HFFc6 (cell line): ENCODE results near the gene RNF25. TPM values are rescaled to one million over a fixed set of nuclear protein-coding genes. Genes with fewer than 3 reads are reported as not detected.

Experiments used
- DNase-seq: peaks from one replicate; pipeline ENCODE4 v3.0.0-alpha.2; 2018
- H3K27ac Mint-ChIP-seq: 2 replicates; pipeline ENCODE4 v1.8.0; 2020; ENCODE audit warnings: mild to moderate bottlenecking, mixed read lengths
- H3K27me3 Mint-ChIP-seq: 2 replicates; pipeline ENCODE4 v1.8.0; 2021; ENCODE audit warnings: mild to moderate bottlenecking, moderate library complexity, mixed read lengths; ENCODE audit not compliant: insufficient read depth
- H3K36me3 Mint-ChIP-seq: 2 replicates; pipeline ENCODE4 v1.8.0; 2021; ENCODE audit warnings: low read depth, mixed read lengths
- H3K4me1 Mint-ChIP-seq: 2 replicates; pipeline ENCODE4 v1.8.0; 2020; ENCODE audit warnings: low read depth, mixed read lengths
- H3K4me3 Mint-ChIP-seq: 2 replicates; pipeline ENCODE4 v1.8.0; 2020; ENCODE audit warnings: mild to moderate bottlenecking, moderate library complexity, mixed read lengths
- H3K9me3 Mint-ChIP-seq: 2 replicates; pipeline ENCODE4 v1.8.0; 2020; ENCODE audit warnings: mild to moderate bottlenecking, mixed read lengths
- CTCF ChIP-seq: fragments of 200-600 bp; sonication (generic); IDR thresholded peaks from 2 replicates; pipeline ENCODE4 v1.5.0; 2021; ENCODE audit warnings: antibody characterized with exemption, mild to moderate bottlenecking
- total RNA-seq, 6 experiments: library from RNA; stranded (reverse); fragmentation: NEBNext Ultra II Directional; extraction: Animal tissue kit (Norgen Biotek cat#: 25700); gene quantifications; 2 replicates in 1 of 6; 3 replicates in 5 of 6; pipeline ENCODE4 v1.2.3, GENCODE V29; 2021

RNF25 gene
- total RNA-seq, 6 experiments from 2014 or later = 32.7 to 47.9 (median 39.2) TPM

GRCh38 chr2:218662827-218663226 is 9.0 kb downstream of the RNF25 start:
- no peak for TF ChIP-seq CTCF
- no peak overlapping the region for H3K4me3 Mint-ChIP-seq
- no peak for DNase-seq
- no peaks in the 10 kb centered on the region for H3K9me3 Mint-ChIP-seq
- peaks cover 18% of the 10 kb centered on the region for H3K4me1 Mint-ChIP-seq
- H3K27ac Mint-ChIP-seq = no peak overlapping the region
- peaks cover 2% of the 10 kb centered on the region; the same call in 1 of the 2 replicates for H3K27me3 Mint-ChIP-seq
- peaks cover 20% of the 10 kb centered on the region for H3K36me3 Mint-ChIP-seq

- Mint-ChIP-seq H3K36me3 (peaks cover 23% of the 10 kb centered on the region), H3K4me1 (peaks cover 22% of the 10 kb centered on the region), H3K9me3 (no peaks in the 10 kb centered on the region), H3K4me3 (no peak overlapping the region), H3K27me3 (peaks cover 2% of the 10 kb centered on the region; the same call in 1 of the 2 replicates), H3K27ac (no peak overlapping the region)
- no peak for DNase-seq
- TF ChIP-seq CTCF = no peak
Observed at GRCh38 chr2:218662377-218662776, 9.4 kb downstream of the RNF25 start.

GRCh38 chr2:218659988-218660358 is 11.8 kb downstream of the RNF25 start:
- peaks cover 2% of the 10 kb centered on the region; the same call in 1 of the 2 replicates for H3K27me3 Mint-ChIP-seq
- TF ChIP-seq CTCF = no peak
- peaks cover 17% of the 10 kb centered on the region for H3K36me3 Mint-ChIP-seq
- H3K27ac Mint-ChIP-seq = peak overlapping the region; percentile 67
- H3K4me1 Mint-ChIP-seq = peaks cover 28% of the 10 kb centered on the region
- DNase-seq = no peak
- H3K9me3 Mint-ChIP-seq = no peaks in the 10 kb centered on the region
- peak overlapping the region; percentile 96 for H3K4me3 Mint-ChIP-seq

- H3K27me3 Mint-ChIP-seq = peaks cover 2% of the 10 kb centered on the region; the same call in 1 of the 2 replicates
- H3K4me1 Mint-ChIP-seq = peaks cover 28% of the 10 kb centered on the region
- H3K4me3 Mint-ChIP-seq = peak within 1 kb of the TSS; percentile 96
- H3K27ac Mint-ChIP-seq = peak within 1 kb of the TSS; percentile 67
- peaks cover 17% of the 10 kb centered on the region for H3K36me3 Mint-ChIP-seq
- H3K9me3 Mint-ChIP-seq = no peaks in the 10 kb centered on the region
- no peak for TF ChIP-seq CTCF
- DNase-seq = peak; percentile 85
Observed at GRCh38 chr2:218659258-218659987, 12.4 kb downstream of the RNF25 start, which contains the start of the genes BCS1L and ZNF142. Gene BCS1L (plus strand): TSS chr2:218659683. CDS start chr2:218660988, 1,305 bp downstream. Gene ZNF142 (minus strand): TSS chr2:218659623. CDS start chr2:218656429, 3,194 bp downstream.

DNA sequence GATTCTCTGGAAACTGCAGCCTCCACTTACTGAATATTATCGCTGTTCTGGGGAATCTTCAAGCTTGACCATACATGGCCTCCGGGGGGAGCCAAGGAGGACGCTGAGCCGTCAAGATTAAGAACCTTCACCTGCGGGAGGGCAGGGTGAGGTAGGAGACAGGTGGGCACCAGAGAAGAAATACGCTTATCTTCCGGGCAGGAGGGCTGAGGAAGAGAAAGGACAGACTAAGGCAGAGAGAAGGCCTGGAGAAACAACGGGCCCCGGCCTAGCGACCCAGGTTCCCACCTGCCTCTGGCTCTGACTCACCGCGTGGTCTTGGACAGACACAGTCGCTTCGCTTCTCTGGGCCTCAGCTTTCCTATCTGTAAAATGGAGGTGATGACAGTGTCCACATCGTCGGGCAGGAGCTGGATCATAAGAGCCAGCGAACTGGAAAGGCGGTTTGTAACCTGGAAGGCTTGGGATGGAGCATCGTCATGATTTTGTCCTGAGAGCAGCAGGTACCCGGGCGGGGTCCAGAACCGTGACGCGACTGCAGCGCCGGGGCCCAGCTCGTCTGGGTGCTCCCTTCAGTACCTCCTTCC is 13.0 kb downstream of the RNF25 start:
- Mint-ChIP-seq H3K27me3 (peaks cover 2% of the 10 kb centered on the region; the same call in 1 of the 2 replicates), H3K9me3 (no peaks in the 10 kb centered on the region), H3K27ac (peak overlapping the region; percentile 67), H3K36me3 (peaks cover 17% of the 10 kb centered on the region), H3K4me3 (peak overlapping the region; percentile 96), H3K4me1 (peaks cover 28% of the 10 kb centered on the region)
- peak; percentile 72 for TF ChIP-seq CTCF
- DNase-seq = peak; percentile 15
